Heart left ventricle (tissue), 16 donors: Measurements from ENCODE around the gene ZNF280B. TPM values are rescaled to one million over a fixed set of nuclear protein-coding genes. Genes with fewer than 3 reads are reported as not detected.
"Not testable (repeated sequence)": the region's sequence is repeated elsewhere in the genome, so short reads cannot be mapped to it uniquely, and the experiment has no call there.

ENCODE experiments used
- ATAC-seq, 4 donors: fragments of 200-7000 bp; cut with Tn5 transposase; one replicate each; pipeline ENCODE4 v1.9.1; 2020 to 2022; ENCODE audit warnings: moderate library complexity in 4 of 4, mild to moderate bottlenecking in 3 of 4, moderate number of reproducible peaks in 1 of 4
- DNase-seq, 5 donors: peaks; one replicate each; pipeline ENCODE4 v3.0.0-alpha.2; 2020
- H3K27ac ChIP-seq, 12 donors: fragments of 200-600 bp; sonication (generic) in 4 of 12; one replicate each; pipeline versions ENCODE4 v1.5.0 to v1.8.0; 2016 to 2022; ENCODE audit warnings: mild to moderate bottlenecking in 2 of 12
- H3K27me3 ChIP-seq, 9 donors: fragments of 200-600 bp; sonication (generic) in 2 of 9; one replicate each; pipeline versions ENCODE4 v1.5.1 to v1.8.0; 2016 to 2022; ENCODE audit warnings: mild to moderate bottlenecking in 3 of 9
- H3K36me3 ChIP-seq, 9 donors: fragments of 200-600 bp; sonication (generic) in 2 of 9; one replicate each; pipeline versions ENCODE4 v1.5.0 to v1.8.0; 2018 to 2022; ENCODE audit warnings: mild to moderate bottlenecking in 2 of 9
- H3K4me1 ChIP-seq, 12 donors: fragments of 200-600 bp; sonication (generic) in 4 of 12; one replicate each; pipeline versions ENCODE4 v1.5.0 to v1.8.0; 2016 to 2022; ENCODE audit warnings: mild to moderate bottlenecking in 3 of 12
- H3K4me3 ChIP-seq, 12 donors: fragments of 200-600 bp; sonication (generic) in 4 of 12; one replicate each; pipeline versions ENCODE4 v1.5.0 to v1.8.0; 2017 to 2022; ENCODE audit warnings: mild to moderate bottlenecking in 9 of 12, moderate library complexity in 4 of 12
- H3K9me3 ChIP-seq, 12 donors: fragments of 200-600 bp; sonication (generic) in 4 of 12; one replicate each; pipeline versions ENCODE4 v1.5.0 to v1.8.0; 2016 to 2022; ENCODE audit warnings: mild to moderate bottlenecking in 1 of 12
- POLR2A ChIP-seq, 2 donors: fragments of 450-650 bp; IDR thresholded peaks; one replicate each; pipeline ENCODE4 v1.6.1; 2017; ENCODE audit warnings: antibody characterized with exemption in 2 of 2, mild to moderate bottlenecking in 2 of 2, moderate library complexity in 2 of 2
- WGBS, 4 donors: extraction: QIAGEN DNeasy Blood & Tissue Kit in 2 of 4; methylation state at CpG; one replicate each; pipeline versions ENCODE4 v1.1.5 to v1.1.7; 2013 to 2018; 5-methylcytosine and 5-hydroxymethylcytosine counted together
- intact Hi-C, 10 donors: fragments of 100-400 bp; cut with DNase I; formaldehyde crosslinking; loops; one replicate each; pipeline versions ENCODE4 v1.11.1 to v1.14.2; 2022
- polyA plus RNA-seq, 2 donors: library from polyadenylated mRNA; stranded (reverse); fragments of 200-250 nt; gene quantifications; one replicate each; pipeline ENCODE4 v1.2.3, GENCODE V29; 2013
- total RNA-seq, 9 donors: library from RNA; depleted of rRNA in 2 of 9; stranded (reverse); fragments of >200 nt in 2 of 9; fragmentation: NEBNext Ultra II Directional in 3 of 9; extraction: Animal tissue kit (Norgen Biotek cat#: 25700) in 3 of 9; gene quantifications; one replicate each; pipeline versions ENCODE4 v1.1.0 to v1.2.4, GENCODE V29; 2016 to 2023
- TF ChIP-seq, protein P1 (sequence below), 12 donors: fragments of 200-600 bp; sonication (generic) in 4 of 12; IDR thresholded peaks; one replicate each; pipeline versions ENCODE4 v1.5.0 to v1.8.0; 2018 to 2022; ENCODE audit warnings: antibody characterized with exemption in 12 of 12, mild to moderate bottlenecking in 5 of 12
- donor health status: ischemic (EF 13 %, LVEDD 7.1; RV severe dilation, severe dysfunction).
- donor health status: healthy with polysubstance abuse.
- donor health status: DM: no; HTN: yes; CAD: no.
- donor health status: DM: no; HTN: no; CAD: no.
- donor health status: ischemic (EF 25% LVEDD 6.9; RV normal size, moderate dysfunction).
- donor health status: ischemic (EF 25% LVEDD 5.7; RV mildly dilated, moderate dysfunction).
- donor health status: healthy.
- donor health status: DM: yes; HTN: yes; CAD: no.
- donor health status: ischemic (EF 35%, LVEDD 5.7; RV mildly dilated, moderate dysfunction).
- donor health status: nonischemic (EF 11% LVEDD 7.7; RV severe dilation, severe dysfunction).
- donor health status: DM: yes; HTN: yes; CAD: no.
- donor health status: PGD.
- donor health status: ischemic (EF 29% LVEDD 5.4; RV normal size, mild dysfunction).
- donor health status: nonischemic (EF 23%, LVEDD 6.1; RV moderate dilation, normal function).

ZNF280B gene
- total and polyA plus RNA-seq, 11 donors, result 0.06 to 1.5 (median 0.65) TPM

GRCh38 chr22:22534604-22535415, 26.3 kb upstream of the ZNF280B start:
- no peak for DNase-seq
- Histone ChIP-seq H3K9me3 (no peaks in the 10 kb centered on the region), H3K4me1 (no peaks in the 10 kb centered on the region), H3K4me3 (no peak overlapping the region), H3K27me3 (peaks cover 0 to 8% (median 0%) of the 10 kb centered on the region in 9 donors), H3K36me3 (no peaks in the 10 kb centered on the region), H3K27ac (no peak overlapping the region)
- TF ChIP-seq, protein P1, sequence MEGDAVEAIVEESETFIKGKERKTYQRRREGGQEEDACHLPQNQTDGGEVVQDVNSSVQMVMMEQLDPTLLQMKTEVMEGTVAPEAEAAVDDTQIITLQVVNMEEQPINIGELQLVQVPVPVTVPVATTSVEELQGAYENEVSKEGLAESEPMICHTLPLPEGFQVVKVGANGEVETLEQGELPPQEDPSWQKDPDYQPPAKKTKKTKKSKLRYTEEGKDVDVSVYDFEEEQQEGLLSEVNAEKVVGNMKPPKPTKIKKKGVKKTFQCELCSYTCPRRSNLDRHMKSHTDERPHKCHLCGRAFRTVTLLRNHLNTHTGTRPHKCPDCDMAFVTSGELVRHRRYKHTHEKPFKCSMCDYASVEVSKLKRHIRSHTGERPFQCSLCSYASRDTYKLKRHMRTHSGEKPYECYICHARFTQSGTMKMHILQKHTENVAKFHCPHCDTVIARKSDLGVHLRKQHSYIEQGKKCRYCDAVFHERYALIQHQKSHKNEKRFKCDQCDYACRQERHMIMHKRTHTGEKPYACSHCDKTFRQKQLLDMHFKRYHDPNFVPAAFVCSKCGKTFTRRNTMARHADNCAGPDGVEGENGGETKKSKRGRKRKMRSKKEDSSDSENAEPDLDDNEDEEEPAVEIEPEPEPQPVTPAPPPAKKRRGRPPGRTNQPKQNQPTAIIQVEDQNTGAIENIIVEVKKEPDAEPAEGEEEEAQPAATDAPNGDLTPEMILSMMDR (IDR thresholded peaks at IDR 0.05), result no peak
- no peak for TF ChIP-seq POLR2A (IDR thresholded peaks at IDR 0.05)
- ATAC-seq, result no peak
- intact Hi-C loops, result no loop called here
- 76 to 85% (median 82%) methylated on average over 9 of the region's 9 CpGs for WGBS, 4 donors

GRCh38 chr22:22533863-22534262, 25.3 kb upstream of the ZNF280B start:
- WGBS, 4 donors, result 62 to 71% (median 65%) methylated on average over 5 of the region's 5 CpGs
- no peak for ATAC-seq
- TF ChIP-seq, protein P1 (IDR thresholded peaks at IDR 0.05), result no peak
- TF ChIP-seq POLR2A (IDR thresholded peaks at IDR 0.05), result no peak

GRCh38 chr22:22533417-22533816, 24.9 kb upstream of the ZNF280B start:
- no peak overlapping the region for H3K27ac ChIP-seq
- H3K4me1 ChIP-seq, result no peaks in the 10 kb centered on the region
- intact Hi-C loops, result no loop called here
- H3K27me3 ChIP-seq, result peaks cover 0 to 4% (median 0%) of the 10 kb centered on the region in 9 donors
- DNase-seq, result no peak
- WGBS, 4 donors, result 81 to 100% (median 91%) methylated on average over 1 of the region's 1 CpG
- no peak overlapping the region for H3K4me3 ChIP-seq
- no peaks in the 10 kb centered on the region for H3K9me3 ChIP-seq
- ATAC-seq, result no peak
- H3K36me3 ChIP-seq, result no peaks in the 10 kb centered on the region
- TF ChIP-seq POLR2A (IDR thresholded peaks at IDR 0.05), result no peak
- TF ChIP-seq, protein P1 (IDR thresholded peaks at IDR 0.05), result no peak

More at GRCh38 chr22:22533863-22534262, 25.3 kb upstream of the ZNF280B start:
- Histone ChIP-seq H3K4me1 (no peaks in the 10 kb centered on the region), H3K27ac (no peak overlapping the region), H3K4me3 (no peak overlapping the region), H3K36me3 (no peaks in the 10 kb centered on the region), H3K9me3 (no peaks in the 10 kb centered on the region), H3K27me3 (peaks cover 0 to 8% (median 0%) of the 10 kb centered on the region in 9 donors)
- no peak for DNase-seq
- intact Hi-C loops, result no loop called here

DNA sequence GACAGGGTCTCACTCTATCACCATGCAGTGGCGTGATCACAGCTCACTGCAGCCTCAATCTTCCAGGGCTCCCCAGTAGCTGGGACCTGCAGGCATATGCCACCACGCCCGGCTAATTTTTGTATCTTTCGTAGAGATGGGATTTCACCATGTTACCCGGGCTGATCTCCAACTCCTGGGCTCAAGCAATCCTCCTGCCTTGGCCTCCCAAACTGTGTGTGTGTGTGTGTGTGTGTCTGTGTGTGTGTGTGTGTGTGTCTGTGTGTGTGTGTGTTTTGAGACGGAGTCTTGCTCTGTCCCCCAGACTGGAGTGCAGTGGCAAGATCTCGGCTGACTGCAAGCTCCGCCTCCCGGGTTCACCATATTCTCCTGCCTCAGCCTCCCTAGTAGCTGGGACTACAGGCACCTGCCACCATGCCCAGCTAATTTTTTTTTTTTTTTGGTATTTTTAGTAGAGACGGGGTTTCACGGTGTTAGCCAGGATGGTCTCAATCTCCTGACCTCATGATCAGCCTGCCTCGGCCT, 24.1 kb upstream of the ZNF280B start:
- H3K4me3 ChIP-seq, intact Hi-C loops, DNase-seq, ATAC-seq, H3K4me1 ChIP-seq, H3K27me3 ChIP-seq, H3K27ac ChIP-seq, H3K9me3 ChIP-seq, H3K36me3 ChIP-seq: not testable (repeated sequence)
- 82 to 92% (median 87%) methylated on average over 12 of the region's 12 CpGs for WGBS, 4 donors
